HG03135 (cell line): ENCODE results near the gene DOCK6.

ENCODE experiments used
- ATAC-seq: cut with Tn5 transposase; IDR thresholded peaks from one replicate; pipeline ENCODE4 v1.9.1; 2021; ENCODE audit warnings: mild to moderate bottlenecking, moderate library complexity; ENCODE audit not compliant: unreplicated experiment

DOCK6 gene

GRCh38 chr19:11261971-11262839 is at the start of gene DOCK6:
Gene DOCK6, minus strand, starts transcription at chr19:11262524. Its CDS starts 84 bp downstream, at chr19:11262440.
- ATAC-seq = no peak

GRCh38 chr19:11306337-11306736 is 44.0 kb upstream of the DOCK6 start:
- ATAC-seq = no peak

GRCh38 chr19:11304936-11305335 is 42.6 kb upstream of the DOCK6 start:
- ATAC-seq = no peak

- ATAC-seq = no peak
Measured at GRCh38 chr19:11300811-11301120, 38.4 kb upstream of the DOCK6 start.

- no peak for ATAC-seq
Measured at GRCh38 chr19:11299946-11300810, 37.9 kb upstream of the DOCK6 start.

- no peak for ATAC-seq
Measured at GRCh38 chr19:11296264-11296663, 33.9 kb upstream of the DOCK6 start.

- no peak for ATAC-seq
Measured at GRCh38 chr19:11295665-11296245, 33.4 kb upstream of the DOCK6 start, which contains the start of gene TSPAN16. Gene TSPAN16, plus strand, starts transcription at chr19:11296160. Its CDS starts 138 bp downstream, at chr19:11296298.

- no peak for ATAC-seq
Measured at GRCh38 chr19:11295180-11295579, 32.9 kb upstream of the DOCK6 start.

GRCh38 chr19:11293433-11294389 is 31.4 kb upstream of the DOCK6 start:
- ATAC-seq = no peak

GRCh38 chr19:11291991-11292390 is 29.7 kb upstream of the DOCK6 start:
- ATAC-seq = no peak

GRCh38 chr19:11291415-11291814 is 29.1 kb upstream of the DOCK6 start:
- no peak for ATAC-seq

- no peak for ATAC-seq
Measured at GRCh38 chr19:11290256-11290655, 27.9 kb upstream of the DOCK6 start.

- ATAC-seq = no peak
Measured at GRCh38 chr19:11288349-11288748, 26.0 kb upstream of the DOCK6 start.

- ATAC-seq = no peak
Measured at GRCh38 chr19:11286312-11286974, 24.1 kb upstream of the DOCK6 start.

GRCh38 chr19:11284515-11284914 is 22.2 kb upstream of the DOCK6 start:
- no peak for ATAC-seq

GRCh38 chr19:11281356-11282049 is 19.2 kb upstream of the DOCK6 start:
- no peak for ATAC-seq

- no peak for ATAC-seq
Measured at GRCh38 chr19:11279505-11280236, 17.3 kb upstream of the DOCK6 start.

- ATAC-seq = no peak
Measured at GRCh38 chr19:11278670-11279069, 16.3 kb upstream of the DOCK6 start.
